OCI-LY3 (cell line): ENCODE data around the gene ABCB9.

Experiments used
- EZH2phosphoT487 ChIP-seq: fragments of 200-600 bp; shearing (Covaris generic); IDR thresholded peaks from 2 replicates; pipeline ENCODE4 v1.6.1; 2018; ENCODE audit warnings: antibody characterized with exemption, mixed run types, low read depth
- TF ChIP-seq, protein P1 (sequence below): fragments of 200-600, 300-600 bp; sonication (generic); IDR thresholded peaks from 2 replicates; pipeline ENCODE4 v1.5.1; 2014; ENCODE audit warnings: antibody characterized with exemption, low read length, low read depth

DNA sequence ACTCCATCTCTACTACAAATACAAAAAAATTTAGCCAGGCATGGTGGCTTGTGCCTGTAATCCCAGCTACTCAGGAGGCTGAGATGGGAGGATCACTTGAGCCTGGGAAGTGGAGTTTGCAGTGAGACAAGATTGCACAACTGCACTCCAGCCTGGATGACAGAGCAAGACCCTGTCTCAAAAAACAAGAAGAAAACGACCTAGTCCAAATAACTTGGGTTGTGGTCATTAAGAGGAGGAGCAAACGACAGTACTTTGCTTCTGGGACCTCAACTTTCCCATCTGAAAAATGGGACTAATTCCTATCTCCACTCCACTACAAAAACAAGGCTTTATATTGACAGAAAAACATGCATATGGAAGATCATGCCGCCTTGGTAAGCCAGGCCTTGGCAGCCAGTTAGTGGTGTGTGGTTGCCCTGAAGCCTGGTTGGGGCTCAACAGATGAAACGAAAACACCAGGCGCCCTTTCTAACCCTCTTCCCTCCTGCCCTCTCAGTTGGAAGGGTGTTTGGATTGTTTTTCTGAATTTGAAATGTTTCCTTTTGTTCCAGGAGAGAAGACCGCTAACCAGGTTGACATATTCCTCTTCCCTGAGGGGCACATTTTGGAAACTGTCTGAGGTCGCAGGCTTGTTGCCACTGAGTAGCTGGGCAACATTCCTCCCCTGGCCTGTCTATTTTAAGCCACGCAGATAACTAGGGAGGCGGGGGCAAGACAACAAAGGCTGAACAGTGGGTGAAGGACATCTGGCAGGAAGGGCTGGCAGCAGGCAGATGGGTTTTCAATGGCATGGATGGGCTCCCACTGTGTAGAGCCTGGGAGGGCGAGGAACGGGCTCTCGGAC, 56.6 kb downstream of the ABCB9 start:
- TF ChIP-seq, protein P1, sequence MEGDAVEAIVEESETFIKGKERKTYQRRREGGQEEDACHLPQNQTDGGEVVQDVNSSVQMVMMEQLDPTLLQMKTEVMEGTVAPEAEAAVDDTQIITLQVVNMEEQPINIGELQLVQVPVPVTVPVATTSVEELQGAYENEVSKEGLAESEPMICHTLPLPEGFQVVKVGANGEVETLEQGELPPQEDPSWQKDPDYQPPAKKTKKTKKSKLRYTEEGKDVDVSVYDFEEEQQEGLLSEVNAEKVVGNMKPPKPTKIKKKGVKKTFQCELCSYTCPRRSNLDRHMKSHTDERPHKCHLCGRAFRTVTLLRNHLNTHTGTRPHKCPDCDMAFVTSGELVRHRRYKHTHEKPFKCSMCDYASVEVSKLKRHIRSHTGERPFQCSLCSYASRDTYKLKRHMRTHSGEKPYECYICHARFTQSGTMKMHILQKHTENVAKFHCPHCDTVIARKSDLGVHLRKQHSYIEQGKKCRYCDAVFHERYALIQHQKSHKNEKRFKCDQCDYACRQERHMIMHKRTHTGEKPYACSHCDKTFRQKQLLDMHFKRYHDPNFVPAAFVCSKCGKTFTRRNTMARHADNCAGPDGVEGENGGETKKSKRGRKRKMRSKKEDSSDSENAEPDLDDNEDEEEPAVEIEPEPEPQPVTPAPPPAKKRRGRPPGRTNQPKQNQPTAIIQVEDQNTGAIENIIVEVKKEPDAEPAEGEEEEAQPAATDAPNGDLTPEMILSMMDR: no peak
- TF ChIP-seq EZH2phosphoT487: no peak
